Femur (tissue), 1 donor: ENCODE results near the gene SP6.
A peak's percentile ranks its signal among the peaks of the same experiment; 100 is the strongest.

Source experiments
- DNase-seq: peaks from one replicate; pipeline ENCODE4 v3.0.0-alpha.2; 2017

Gene SP6

DNA sequence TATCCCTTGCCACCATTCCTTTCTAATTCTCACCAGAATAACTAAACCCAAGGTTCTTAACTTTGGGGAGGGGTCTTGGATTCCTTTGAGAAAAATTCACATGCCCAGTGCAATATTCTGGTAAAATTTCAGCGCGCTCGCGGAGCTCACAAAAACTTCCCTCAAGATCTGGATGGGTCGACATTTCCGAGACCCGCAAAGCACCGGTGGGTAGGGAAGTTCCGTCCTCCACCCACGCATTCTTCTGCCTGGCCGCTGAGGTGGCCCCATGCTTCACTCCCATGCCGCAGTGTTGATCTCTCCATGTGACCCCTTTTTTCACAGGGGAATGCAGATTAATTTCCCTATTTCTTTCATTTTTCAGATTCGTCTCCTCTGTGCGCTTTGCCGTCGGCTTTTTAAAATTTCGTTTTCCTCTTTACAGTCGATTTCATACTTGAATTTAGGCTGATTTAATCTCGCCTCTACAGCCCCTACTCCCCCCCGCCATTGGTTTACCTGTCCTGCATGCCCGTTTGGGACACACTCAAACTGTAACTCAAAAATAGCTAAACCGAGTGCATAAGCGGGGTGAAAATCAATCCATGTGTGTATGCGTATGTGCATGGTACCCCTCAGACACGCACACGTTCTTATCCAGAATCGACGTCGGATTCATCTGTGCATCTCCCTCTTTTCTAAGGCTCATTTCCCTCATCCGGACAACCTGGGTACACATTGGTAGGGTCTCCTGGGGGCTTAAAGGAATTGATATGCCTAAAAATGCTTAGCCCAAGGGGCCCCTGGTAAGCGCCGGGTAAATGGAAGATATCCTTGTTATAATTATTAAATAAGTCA, 1.4 kb upstream of the SP6 start:
- no peak for DNase-seq

DNA sequence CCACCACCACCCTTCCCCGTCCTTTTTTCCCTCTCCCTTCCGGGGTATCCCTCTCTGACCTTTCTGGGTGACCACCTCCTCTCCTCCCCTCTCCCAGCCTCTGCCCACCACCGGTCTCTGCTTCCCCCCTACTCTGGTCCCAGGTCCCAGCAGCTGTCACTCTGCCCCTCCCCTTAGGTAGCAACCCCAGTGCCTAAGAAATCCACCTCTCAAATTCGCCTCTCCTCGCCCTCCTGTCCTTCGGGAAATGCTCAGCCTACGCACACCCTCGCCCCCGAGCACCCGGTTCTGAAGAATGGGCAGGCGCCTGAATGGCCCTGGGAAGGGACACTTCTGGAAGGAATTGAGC, 775 bp upstream of the SP6 start:
- no peak for DNase-seq

- DNase-seq = no peak
Observed at GRCh38 chr17:47850373-47850691, 631 bp downstream of the SP6 start.

DNA sequence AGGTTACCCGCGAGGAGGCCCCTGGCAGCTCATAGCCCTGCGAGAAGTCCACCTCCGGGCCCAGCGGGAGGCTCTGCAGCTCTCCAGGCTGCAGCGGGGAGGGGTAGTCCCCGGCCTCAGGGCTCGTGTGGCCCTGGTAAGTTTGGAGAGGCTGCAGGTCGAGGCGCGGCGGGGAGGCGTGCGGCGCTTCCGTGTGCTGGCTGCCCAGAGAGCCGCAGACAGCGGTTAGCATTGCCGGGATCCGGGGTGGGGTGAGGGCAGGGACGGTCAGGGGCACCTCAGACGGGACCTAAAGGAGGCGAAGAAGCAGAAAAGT, 2.8 kb downstream of the SP6 start:
- no peak for DNase-seq

- no peak for DNase-seq
Observed at GRCh38 chr17:47847341-47848197, 3.4 kb downstream of the SP6 start.

DNA sequence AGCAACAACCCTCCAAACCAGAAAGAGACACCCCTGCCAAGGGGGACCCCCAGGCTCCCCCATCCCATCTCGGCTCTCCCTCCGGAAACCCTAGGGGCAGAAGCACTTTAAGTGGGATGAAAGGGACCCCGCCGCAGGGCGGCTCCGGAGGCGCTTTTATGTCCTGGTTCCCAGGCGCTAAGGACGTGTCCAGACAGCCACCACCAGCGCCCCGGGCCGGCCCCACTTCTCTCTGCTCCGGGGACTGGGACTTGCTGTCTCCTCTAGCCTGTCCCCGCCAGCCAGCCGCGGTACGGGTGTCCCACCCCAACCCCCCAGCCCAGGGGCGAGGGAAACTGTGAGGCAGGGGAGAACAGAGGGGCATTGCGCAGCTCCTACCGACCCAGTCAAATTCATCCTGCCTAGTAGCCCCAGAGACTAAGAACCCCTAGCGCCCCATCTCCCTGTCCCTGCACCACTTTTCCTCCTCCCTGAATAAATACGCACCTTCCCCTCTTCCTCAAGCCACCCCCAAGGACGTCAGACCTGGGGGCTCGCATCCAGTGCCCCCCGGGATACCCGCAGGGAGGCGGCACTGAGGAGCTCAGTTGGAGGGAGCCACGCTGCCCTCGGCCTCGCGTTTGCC, 4.1 kb downstream of the SP6 start:
- DNase-seq = no peak

DNA sequence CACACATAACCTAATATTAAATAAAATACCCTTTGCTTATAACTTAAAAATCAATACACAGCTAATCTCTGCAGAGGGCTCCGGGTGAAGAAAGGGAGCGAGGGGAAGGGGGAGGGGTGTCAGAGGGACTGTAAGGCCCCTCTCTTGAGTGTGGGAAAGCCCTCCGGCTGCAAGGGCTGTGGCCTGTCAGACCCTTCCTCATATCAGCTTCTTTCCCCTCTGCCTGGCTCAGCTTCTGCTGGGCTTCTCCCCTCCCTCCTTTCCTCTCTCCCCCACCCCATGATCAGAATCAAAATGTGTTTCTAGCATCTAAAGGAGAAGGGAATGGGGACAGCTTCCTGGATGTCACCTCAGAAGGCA, 5.3 kb downstream of the SP6 start:
- no peak for DNase-seq

DNA sequence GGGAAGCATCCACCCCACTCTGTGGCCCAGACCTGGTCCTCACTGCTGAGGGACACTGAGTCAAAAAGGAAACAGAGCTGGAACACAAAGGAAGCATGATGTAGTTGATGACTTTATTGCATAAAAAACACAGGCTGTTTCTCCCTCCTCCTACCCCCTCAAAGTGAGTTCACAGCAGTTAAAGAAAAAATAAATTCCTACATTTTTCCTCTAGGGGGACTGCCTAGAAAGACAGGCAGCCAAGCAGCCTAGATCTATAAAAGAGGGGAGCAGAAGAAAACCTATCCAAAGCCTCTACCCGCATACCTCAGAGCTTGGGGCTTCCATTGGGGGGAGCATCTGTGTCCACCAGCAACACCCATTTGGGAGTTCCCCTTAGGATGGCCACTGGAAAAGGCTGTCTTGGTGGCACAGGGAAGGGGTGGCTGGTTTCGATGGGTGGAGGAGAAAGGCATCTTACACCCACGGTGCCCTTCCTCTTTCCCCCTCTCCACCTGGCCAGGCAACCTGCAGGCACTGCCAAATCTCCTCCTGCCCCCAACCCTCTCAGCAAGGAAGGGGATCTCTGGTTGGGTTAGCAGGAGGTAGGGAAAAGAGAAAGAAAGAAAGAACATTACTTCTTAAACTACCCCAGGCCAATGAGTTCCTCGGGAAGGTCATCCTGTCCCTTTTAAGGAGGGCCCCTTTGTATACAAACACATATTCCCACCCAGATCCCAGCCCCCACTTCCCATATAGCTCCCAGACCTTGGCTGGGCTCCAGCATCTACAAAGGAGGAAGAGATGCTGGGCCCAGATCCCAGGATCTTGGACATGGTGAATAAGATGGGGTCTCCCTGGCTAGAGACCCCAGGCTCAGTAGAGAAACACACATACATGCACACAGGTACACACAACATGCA, 5.9 kb downstream of the SP6 start:
- no peak for DNase-seq

GRCh38 chr17:47844227-47844626, 6.7 kb downstream of the SP6 start:
- DNase-seq = no peak

- no peak for DNase-seq
Observed at GRCh38 chr17:47843391-47843730, 7.6 kb downstream of the SP6 start.

DNA sequence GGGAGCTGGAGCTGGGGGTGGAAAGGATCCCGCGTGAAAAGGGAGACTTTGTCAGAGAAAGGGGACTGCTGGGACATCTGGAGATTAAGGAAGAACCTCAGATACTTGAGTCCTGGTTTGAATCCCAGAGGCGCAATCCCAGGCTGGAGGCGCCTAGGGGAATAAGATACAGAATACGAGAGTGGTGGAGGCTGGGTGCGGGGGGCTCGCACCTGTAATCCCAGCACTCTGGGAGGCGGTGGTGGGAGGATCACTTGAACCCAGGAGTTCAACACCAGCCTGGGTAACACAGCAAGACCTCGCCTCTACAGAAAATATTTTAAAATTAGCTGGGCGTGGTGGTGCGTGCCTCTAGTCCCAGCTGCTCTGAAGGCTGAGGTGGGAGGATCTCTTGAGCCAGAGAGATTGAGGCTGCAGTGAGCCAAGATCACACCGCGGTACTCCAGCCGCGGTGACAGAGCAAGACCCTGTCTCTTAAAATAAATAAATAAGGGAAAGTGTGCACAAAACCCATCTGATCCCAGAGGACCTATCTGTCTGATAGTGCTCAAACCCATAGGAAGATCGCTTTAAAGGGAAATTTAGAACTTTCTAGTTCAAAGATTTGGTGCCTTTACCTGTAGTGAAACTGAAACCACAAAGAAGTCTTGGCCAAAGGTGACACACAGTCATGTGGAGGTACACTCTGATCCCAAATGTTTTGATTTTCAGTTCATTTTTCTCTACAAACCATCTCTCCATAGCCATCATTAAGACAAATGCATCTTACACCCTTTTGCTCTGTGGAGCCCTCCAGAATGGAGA, 9.3 kb downstream of the SP6 start:
- no peak for DNase-seq

- DNase-seq = peak; percentile 94
Observed at GRCh38 chr17:47840742-47841487, 10.0 kb downstream of the SP6 start, which contains the start of gene SCRN2. SCRN2 (minus strand) TSS chr17:47841273; CDS start chr17:47840843, 430 bp downstream.

GRCh38 chr17:47840001-47840741, 10.8 kb downstream of the SP6 start:
- no peak for DNase-seq

DNA sequence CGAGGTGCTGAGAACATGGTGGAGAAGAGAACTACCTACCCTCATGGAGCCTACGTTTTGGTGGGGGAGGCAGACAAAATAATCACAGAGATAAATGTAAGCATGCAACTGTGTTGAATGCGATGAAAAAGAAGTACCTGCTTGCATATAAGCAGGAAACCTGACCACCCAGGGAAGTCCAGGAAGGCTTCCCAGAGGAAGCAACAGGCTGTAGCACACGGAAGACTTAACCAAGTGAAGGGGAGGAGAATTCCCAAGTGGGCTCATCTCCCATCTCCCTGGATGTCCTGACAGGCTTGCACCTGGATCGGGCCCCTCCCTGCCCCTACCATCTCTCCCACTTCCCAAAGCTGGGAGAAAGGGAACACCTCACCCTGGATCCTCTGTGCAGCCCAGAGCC, 11.9 kb downstream of the SP6 start:
- no peak for DNase-seq

- no peak for DNase-seq
Observed at GRCh38 chr17:47838636-47839035, 12.3 kb downstream of the SP6 start.

GRCh38 chr17:47837401-47838039, 13.4 kb downstream of the SP6 start:
- no peak for DNase-seq

GRCh38 chr17:47836601-47837000, 14.4 kb downstream of the SP6 start:
- DNase-seq = no peak

DNA sequence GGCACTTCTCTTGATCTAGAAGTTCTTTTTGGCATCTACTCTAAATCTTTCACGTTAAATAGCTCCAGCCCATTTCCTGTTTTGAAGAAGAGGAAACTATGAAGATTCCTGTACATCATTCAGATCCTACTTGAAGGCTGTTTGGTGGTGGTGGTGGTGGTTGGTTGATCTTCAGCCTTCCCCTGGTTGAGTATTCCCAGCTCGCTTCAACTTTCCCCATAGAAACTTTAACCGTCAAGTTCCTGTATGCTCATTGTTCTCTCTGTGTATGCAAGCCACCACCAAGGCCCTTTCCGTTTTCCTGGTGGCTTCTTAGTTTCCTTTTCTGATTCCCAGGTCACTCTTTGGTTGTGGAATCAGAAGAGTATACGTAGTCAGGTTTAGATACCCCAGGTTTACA, 16.2 kb downstream of the SP6 start:
- no peak for DNase-seq

DNA sequence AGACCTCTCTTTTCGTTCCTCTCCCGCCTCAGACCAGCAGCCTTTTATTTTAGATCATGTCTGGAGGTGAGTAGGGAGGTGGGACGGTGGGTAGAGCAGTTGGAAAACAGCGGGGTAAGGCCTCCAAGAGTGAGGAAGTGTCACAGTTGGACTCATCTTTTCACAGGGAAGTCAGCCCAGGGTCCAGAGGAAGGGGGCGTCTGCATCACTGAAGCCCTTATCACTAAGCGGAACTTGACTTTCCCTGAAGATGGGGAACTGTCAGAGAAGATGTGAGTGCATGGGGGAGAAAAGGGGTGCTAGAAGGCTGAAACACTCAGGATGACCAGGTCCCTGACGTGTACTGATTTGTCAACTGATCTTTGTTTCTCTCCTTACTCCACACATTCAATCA, 19.0 kb downstream of the SP6 start:
- no peak for DNase-seq
